Cardiac fibroblast (primary cell): ENCODE data around the gene WDHD1.
"Not testable (repeated sequence)": the region's sequence is repeated elsewhere in the genome, so short reads cannot be mapped to it uniquely, and the experiment has no call there.

Source experiments
- DNase-seq, 2 donors: peaks; one replicate each; pipeline versions ENCODE4 v3.0.0 to v3.0.0-alpha.2; 2010; ENCODE audit warnings: low read depth in 2 of 2
- H3K4me3 ChIP-seq, 2 donors: replicated peaks in 1 of 2; 1 replicate in 1 of 2; 2 replicates in 1 of 2; pipeline ENCODE4 v1.5.1; 2011; ENCODE audit warnings: low read depth in 2 of 2, low read length in 2 of 2, mild to moderate bottlenecking in 2 of 2, moderate library complexity in 1 of 2
- TF ChIP-seq, protein P1 (sequence below): IDR thresholded peaks from one replicate; pipeline ENCODE4 v1.5.1; 2011; ENCODE audit warnings: low read depth, mild to moderate bottlenecking, low read length, inconsistent platforms

The WDHD1 gene

DNA sequence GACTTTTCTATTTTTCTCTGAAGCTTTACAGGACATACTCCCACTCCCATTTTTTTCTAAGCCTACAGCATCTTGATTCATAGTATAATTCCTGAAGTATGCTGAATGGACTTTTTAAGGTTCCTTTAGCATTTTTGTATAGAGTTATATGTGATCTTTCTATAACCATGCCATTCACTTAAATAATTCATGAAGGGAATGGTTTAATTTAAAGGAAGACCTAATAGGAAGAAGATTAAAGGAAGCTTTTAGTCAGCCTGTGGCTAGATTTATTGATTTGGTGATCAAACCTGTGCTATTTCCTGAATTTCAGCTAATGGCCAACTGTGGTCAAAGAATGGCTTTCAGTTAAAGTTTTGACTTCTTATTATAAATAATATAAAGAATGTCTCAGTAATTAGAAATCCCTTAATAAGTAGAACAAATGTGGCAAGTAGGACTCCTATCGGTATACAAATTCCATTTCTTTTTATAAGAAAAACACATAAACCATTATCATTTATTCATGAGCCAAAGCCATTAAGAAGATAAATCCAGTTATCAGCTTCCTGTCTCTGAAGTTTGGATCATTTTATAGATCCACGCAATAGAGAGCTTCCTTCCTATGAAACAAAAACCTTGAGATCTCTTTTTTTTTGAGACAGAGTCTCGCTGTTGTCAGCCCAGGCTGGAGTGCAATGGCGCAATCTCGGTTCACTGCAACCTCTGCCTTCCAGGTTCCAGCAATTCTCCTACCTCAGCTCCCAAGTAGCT is 20.6 kb upstream of the WDHD1 start:
- no peak for DNase-seq
- no peak overlapping the region for H3K4me3 ChIP-seq
- TF ChIP-seq, protein P1, sequence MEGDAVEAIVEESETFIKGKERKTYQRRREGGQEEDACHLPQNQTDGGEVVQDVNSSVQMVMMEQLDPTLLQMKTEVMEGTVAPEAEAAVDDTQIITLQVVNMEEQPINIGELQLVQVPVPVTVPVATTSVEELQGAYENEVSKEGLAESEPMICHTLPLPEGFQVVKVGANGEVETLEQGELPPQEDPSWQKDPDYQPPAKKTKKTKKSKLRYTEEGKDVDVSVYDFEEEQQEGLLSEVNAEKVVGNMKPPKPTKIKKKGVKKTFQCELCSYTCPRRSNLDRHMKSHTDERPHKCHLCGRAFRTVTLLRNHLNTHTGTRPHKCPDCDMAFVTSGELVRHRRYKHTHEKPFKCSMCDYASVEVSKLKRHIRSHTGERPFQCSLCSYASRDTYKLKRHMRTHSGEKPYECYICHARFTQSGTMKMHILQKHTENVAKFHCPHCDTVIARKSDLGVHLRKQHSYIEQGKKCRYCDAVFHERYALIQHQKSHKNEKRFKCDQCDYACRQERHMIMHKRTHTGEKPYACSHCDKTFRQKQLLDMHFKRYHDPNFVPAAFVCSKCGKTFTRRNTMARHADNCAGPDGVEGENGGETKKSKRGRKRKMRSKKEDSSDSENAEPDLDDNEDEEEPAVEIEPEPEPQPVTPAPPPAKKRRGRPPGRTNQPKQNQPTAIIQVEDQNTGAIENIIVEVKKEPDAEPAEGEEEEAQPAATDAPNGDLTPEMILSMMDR: no peak

DNA sequence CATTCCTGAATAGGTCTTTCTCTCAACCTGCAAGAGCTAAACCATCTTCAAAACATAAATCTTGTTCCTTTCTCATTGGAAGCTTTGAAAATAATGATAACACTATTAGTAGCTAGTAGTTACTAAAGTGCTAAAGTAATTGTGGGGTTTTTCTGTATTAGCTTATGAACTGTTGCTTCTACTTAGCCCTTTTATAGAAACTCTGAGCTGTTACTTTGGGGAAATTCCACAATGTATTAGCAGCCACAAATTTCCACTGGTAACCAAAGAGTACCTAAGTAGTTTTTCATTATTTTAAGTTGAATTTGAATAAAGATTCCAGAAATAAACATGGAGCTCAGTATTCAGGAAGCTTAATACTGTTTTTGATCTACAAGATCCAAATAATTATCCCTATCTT is 18.2 kb upstream of the WDHD1 start:
- TF ChIP-seq, protein P1: no peak
- DNase-seq: no peak

DNA sequence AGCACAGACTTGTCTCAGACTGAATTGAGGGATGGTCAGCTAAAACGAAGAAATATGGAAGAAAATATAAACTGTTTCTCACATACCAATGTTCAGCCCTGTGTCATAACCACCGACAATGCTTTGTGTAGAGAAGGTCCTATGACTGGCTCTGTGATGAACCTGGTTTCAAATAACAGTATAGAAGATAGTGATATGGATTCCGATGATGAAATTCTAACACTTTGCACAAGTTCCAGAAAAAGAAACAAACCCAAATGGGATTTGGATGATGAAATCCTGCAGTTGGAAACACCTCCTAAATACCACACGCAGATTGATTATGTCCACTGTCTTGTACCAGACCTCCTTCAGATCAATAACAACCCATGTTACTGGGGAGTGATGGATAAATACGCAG is 16.6 kb upstream of the WDHD1 start:
- DNase-seq: peak in 1 of 2 donors; percentile 26
- TF ChIP-seq, protein P1: no peak
- no peak overlapping the region for H3K4me3 ChIP-seq

More for the DNA sequence above, 18.2 kb upstream of the WDHD1 start:
- H3K4me3 ChIP-seq: no peak overlapping the region

DNA sequence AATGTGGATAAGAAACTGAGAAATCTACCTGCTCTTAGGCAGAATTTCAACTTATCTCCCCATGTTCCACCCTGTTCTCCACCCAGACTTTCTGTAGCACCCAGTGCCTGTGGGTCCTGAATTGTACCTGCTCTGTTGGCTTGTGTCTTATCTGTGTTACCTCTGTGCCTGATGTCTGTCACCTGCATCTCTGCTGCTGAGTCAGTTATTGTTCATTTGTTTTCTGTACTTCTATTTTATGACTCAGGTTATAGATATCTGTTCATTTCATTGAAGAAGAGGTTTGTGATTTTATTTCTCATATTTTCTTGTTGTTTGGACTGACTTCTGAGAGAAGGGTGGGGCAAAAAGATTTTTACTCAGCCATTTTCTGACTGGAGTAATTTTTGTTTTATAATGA is 11.8 kb upstream of the WDHD1 start:
- no peak overlapping the region for H3K4me3 ChIP-seq
- DNase-seq: peak in 1 of 2 donors; percentile 32
- TF ChIP-seq, protein P1: no peak

DNA sequence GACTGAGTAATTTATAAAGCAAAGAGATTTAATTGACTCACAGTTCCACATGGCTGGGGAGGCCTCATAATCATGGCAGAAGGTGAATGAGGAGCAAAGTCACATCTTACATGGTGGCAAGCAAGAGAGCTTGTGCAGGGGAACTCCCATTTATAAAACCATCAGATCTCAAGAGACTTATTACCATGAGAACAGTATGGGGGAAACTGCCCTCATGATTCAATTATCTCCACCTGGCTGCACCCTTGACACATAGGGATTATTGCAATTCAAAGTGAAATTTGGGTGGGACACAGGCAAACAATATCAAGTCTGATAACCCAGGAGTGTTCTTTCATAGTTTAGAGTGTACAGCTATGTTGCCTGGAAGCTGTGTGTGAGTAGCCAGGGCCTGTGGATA is 11.1 kb upstream of the WDHD1 start:
- not testable (repeated sequence) for H3K4me3 ChIP-seq, DNase-seq

DNA sequence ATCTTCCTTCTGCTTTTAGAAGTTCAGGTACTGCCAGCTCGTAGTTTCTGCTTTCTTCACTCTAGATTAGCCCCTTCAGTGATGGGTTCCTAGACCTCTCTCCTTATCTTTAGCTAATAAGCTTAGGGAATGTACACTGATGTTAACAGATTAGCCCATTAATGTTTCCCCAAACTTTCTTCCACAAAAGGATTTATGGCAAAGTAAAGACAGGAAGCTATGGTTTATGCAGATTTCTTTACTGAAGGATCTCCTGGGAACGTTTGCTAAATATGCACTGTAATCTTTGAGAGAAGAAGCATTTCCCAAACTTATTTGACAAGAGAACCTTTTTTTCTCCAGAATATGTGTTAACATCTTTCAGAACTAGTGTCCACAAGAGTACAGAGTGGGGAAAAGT is 4.3 kb upstream of the WDHD1 start:
- no peak overlapping the region for H3K4me3 ChIP-seq
- TF ChIP-seq, protein P1: no peak
- peak in 1 of 2 donors; percentile 23 for DNase-seq

DNA sequence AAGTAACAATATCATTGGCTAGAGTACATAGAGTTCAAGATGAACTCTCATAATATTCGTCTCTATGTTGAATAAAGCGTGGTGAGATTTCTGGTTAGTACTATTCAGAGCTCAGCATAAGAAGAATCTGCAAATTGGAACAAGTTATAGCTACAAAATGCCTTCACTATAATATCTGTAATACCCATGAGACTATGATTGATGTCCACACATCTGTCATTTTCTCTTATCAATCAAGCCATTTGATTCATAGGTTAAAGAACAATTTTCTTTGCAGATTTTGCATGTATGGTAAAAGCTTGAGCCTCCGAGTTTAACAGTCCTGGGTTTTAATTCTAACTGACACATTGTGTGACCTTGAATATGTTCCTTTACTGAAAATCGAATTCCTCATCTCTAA is 1.6 kb upstream of the WDHD1 start:
- peak overlapping the region in 1 of 2 donors; percentile 67 for H3K4me3 ChIP-seq
- DNase-seq: no peak
- TF ChIP-seq, protein P1: no peak
